ENCODE measurements around the gene ZMYM2. TPM values are rescaled to one million over a fixed set of nuclear protein-coding genes. Genes with fewer than 3 reads are reported as not detected.
"Not testable (repeated sequence)": the region's sequence is repeated elsewhere in the genome, so short reads cannot be mapped to it uniquely, and the experiment has no call there.

The ZMYM2 gene
- 10 to 100 TPM; 69.2 to 70.0 TPM for total RNA-seq
- long read RNA-seq, full-length matches to known transcripts: 1 of 17 reads
- long read RNA-seq, partial matches to known transcripts: 8 of 17 reads
- long read RNA-seq, other reads (novel, unspliced or antisense): 8 of 17 reads

DNA sequence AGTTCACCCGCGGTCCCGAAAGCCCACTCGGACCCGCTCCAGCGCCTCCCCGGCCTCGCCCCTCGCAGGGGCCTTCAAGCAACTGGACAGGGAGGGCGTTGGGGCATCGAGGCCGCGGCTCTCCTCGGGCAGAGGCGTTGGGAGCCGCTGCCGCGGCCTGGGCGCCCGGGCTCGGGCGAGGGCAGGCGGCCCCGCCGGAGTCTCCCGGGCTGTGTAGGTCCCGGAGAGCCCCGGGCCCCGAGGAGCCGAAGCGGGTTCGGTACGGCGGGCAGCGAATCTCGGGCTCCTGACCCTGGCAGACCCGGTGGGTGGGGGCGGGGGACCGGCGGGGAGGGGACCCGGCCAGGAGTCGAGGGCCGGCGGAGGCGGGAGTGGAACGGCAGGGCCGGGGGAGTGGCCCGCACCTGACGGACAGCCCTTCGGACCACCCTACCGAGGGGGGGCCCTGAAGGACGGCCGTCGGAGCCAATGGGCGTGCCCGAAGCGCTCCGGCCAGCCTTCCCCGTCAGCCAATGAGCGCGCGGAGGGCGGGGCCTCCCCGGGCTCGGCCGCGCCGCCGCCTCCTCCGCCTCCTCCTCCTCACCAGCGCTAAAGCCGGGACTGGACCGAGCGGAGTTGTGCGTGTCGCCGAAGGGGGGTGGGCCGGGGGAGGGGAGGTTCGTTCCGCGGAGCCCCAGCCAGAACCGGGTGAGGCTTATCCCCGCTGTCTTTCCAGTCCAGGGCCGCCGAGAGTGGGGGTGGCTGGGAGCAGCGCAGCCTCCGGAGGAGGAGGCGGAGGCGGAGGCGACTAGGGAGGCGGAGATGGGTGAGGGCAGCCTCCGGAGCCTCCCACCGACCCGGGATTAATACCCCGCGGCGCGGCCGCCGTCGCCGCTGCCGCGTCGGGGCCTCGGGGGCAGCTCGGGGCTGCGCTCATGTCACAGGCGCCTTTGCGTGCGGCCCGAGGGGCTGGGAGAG, at the start of gene ZMYM2:
Gene ZMYM2, plus strand, starts transcription at position 573 of the 957 bp plus-strand sequence. CDS start 34,346 bp downstream, outside the sequence.
- DNase-seq (peak; percentile 98 to 99), ATAC-seq (peak; percentile 88)
- intact Hi-C loops (cut with DNase I, micrococcal nuclease): loop anchor here in 1 of 2 donors (5.0 kb wide), 1 partner anchor 96 kb away; the partner anchor contains the start of gene ZMYM5

DNA sequence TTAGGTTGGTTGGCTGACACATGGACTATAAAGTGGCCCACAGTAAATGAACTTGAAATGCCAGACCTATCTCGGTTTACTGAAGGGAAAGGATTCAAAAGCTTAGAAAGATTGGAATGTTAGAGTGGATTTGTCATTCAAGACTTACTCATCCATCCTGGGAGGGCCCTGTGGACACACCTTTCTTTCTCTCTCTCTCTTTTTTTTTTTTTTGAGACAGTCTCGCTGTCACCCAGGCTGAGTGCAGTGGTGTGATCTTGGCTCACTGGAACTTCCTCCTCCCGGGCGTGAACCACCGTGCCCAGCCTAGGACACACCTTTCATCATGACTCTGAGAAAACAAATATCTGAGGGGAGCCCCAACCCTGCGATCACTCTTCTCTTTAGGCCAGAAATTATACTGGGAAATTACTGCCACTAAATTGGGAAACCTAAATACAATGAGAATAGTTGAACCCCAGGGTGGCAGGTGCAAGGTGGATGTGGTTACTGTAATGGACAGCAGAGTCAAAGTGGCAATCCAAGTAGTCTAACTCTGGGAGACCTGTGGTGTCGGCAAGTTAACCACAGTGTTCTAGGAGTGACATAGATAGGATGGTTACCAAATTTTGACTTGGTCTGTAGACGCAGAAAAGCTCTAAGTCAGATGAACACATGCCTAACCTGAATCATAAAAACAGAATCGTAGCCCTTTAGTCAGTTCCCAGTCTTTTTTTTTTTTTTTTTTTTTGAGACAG, 48.0 kb upstream of the ZMYM2 start:
- DNase-seq (peak; percentile 47 to 51), ATAC-seq (peak; percentile 95)
- intact Hi-C loops (cut with DNase I, micrococcal nuclease): no loop called here

DNA sequence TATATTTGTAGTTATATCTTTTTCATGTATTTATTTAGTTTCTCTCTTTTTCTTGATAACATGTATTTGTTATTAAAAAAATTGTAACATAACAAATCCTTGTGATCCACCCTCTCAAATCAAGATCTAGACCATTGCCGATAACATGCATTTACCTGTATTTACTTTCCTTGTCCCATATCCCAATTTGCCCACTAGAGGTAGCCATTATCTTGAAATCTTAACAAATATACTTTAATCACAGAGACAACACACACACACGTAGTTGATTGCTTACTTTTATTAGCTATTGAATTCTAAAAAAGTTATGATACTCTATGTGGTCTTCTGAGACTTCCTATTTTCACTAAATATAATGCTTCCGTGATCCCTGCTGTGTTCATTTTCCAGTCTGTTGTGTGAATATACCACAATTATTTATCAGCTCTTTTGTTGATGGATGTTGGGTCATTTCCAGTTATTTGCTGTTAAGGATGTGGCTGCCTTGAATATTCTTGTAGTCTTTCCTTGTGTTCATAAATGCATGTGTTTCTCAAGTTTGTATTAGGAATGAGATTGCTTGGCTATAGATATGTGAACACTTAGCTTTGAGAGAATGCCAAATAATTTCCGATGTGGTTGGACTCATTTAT, 31.3 kb upstream of the ZMYM2 start:
- intact Hi-C loops (cut with DNase I, micrococcal nuclease): no loop called here
- no peak for DNase-seq
- peak; percentile 69 for ATAC-seq

DNA sequence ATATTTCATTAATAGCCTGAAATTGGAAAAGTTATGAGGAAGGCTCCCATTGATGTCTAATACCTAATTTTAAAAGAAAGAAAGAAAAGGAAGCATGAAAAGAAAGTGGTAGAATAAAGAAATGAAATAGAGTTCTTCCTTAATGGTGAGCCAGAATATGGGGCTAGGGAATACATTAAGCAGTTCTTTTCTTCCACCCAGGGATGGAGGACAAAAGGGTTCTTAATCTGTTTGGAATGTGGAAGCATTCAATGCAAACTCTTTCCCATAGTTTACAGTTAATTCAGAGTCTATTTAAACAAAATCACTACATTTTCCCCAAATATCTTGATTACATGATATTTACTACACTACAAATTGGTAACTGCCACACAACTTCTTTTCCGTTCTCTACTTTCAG, 18.4 kb upstream of the ZMYM2 start:
- DNase-seq (no peak), ATAC-seq (no peak)
- intact Hi-C loops (cut with DNase I, micrococcal nuclease): no loop called here

DNA sequence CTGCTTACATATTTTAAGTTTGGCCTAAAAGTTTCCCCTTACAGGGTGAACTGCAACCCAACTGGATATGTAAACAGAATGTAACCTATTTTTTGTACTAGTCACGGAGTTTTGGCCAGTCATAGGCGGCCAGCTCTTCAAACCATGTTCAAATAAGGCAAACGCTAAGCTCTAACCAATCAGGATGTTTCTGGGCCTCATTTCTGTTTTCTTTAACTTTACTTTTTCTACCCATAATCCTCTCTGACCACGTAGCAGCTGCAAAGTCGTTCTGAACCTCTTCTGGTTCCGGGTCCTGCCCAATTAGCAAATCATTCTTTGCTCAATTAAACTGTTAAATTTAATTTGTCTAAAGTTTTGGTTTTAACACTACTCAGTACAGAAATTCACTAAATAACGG, 8.2 kb upstream of the ZMYM2 start:
- DNase-seq (no peak), ATAC-seq (no peak)
- intact Hi-C loops (cut with DNase I, micrococcal nuclease): no loop called here

DNA sequence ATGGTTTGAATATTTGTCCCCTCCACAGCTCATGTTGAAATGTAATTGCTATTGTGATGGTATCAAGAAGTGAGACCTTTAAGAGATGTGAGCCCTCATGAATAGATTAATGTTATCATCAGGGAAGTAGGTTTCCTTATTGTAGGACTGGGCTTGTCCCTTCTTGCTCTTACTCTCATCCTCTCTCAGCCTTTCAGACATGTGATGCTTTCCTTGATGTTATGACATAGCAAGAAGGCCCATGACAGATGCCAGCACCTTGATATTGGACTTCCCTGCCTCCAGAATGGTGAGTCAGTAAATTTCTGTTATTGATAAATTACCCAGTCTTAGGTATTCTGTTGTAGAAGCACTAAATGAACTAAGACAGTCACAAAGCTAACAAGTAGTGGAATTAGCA, 5.7 kb upstream of the ZMYM2 start:
- no peak for DNase-seq
- intact Hi-C loops (cut with DNase I, micrococcal nuclease): no loop called here
- ATAC-seq: no peak

DNA sequence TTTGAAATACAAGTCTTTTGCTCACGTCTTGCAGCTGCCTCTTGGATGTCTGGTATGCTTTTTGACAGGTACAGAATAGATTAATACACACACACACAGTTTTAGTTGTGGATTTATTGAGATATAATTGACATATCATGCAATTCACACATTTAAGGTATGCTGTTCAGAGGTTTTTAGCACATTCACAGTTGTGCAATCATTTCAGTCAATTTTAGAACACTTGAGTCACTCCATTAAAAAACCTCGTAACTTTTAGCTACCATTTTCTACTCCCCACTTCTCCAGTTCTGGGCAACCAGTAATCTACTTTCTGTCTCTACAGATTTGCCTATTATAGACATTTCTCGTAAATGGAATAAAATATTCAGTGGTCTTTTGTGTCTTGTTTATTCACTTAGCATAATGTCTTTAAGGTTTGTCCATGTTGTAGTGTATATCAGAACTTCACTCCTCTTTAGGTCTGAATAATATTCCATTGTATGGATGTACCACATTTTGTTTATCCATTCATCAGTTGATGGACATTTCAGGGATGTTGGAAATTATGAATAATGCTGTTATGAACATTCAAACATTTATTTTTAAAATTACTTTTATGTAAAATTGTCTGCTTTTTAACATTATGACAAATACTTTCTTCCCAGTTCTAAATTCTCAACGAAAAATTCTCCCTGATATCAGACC, 2.5 kb upstream of the ZMYM2 start:
- no peak for ATAC-seq
- DNase-seq: no peak
- intact Hi-C loops (cut with DNase I, micrococcal nuclease): loop anchor here in 1 of 2 donors (5.0 kb wide), 1 partner anchor 94 kb away; the partner anchor contains the start of gene ZMYM5

DNA sequence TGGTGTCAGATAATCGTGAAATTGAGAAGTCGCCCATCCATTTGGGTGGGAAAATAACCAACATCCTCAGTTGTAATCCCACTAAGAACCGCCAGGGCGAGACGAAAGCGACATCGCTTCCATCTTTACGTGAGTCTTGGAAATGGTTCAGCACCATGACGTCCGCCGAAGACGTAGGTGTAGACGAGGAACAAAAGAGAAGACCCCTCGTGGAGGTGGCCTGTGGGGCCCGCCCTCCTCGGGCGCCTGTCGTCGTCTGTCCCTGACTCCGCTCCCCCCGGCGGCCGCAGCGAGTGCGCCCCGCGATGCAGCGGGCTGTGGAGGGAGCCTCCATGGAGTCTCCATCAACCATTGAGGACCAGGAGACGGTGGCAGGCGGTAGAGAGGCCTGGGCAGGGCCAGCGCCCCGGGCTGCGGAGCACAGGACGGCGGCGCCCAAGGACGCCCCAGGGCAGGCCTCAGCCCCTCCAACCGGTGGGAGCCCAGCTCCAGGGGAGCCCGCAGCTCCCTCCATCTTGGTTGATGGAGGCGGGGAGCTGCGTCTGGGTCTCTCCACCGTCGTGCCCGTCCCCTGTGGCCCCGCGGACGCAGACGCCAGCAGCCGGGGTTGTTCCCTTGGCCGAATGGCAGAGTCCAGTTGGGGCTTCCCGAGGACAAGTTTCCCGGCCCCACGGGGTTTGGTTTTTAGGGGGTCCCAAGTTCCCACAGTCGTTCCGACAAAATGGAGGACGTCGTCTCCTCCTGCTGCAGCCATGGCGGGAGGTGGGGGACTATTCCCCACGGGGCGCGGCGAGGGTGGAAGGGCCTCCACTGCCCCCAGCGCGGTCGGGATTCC, 990 bp upstream of the ZMYM2 start:
- DNase-seq: peak; percentile 65 to 80
- intact Hi-C loops (cut with DNase I, micrococcal nuclease): loop anchor here in 1 of 2 donors (5.0 kb wide), 1 partner anchor 95 kb away; the partner anchor contains the start of gene ZMYM5
- peak; percentile 11 for ATAC-seq

DNA sequence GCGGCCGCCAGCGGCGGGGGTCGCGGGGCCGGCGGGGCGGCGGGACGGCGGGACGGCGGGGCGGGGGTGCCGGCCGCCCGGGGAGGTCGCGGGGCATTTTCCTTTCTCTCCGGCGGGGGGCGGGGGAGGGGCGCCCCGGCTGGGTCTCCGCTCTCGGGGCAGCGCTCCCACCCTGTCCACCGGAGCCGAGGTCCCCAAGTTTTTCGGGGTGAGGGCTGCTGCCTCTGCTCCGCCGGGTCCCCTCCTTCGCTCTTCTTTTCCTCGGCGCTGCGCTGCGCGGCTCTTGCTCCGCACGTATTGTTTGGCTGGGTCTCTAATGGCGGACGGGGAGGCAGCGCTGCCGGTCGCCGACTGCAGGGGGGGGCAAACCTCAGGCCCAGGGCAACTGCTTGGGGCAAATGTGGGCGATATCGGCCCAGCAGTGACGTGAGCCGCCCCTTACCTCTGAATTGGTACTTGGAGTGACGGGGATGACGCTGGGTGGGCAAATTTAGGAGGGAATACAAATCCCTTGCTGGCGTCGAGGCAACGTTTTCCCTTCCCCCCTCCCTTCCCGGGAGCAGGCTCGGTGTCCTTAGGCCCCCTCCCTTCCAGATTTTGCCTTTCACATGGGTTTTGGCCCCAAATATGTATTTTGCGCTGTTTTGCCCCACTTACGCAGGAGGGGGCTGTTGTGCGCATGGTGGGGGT, 759 bp downstream of the ZMYM2 start:
- ATAC-seq (peak; percentile 17), DNase-seq (peak; percentile 58 to 75)
- intact Hi-C loops (cut with DNase I, micrococcal nuclease): loop anchor here in 1 of 2 donors (5.0 kb wide), 1 partner anchor 97 kb away; the partner anchor contains the start of gene ZMYM5

DNA sequence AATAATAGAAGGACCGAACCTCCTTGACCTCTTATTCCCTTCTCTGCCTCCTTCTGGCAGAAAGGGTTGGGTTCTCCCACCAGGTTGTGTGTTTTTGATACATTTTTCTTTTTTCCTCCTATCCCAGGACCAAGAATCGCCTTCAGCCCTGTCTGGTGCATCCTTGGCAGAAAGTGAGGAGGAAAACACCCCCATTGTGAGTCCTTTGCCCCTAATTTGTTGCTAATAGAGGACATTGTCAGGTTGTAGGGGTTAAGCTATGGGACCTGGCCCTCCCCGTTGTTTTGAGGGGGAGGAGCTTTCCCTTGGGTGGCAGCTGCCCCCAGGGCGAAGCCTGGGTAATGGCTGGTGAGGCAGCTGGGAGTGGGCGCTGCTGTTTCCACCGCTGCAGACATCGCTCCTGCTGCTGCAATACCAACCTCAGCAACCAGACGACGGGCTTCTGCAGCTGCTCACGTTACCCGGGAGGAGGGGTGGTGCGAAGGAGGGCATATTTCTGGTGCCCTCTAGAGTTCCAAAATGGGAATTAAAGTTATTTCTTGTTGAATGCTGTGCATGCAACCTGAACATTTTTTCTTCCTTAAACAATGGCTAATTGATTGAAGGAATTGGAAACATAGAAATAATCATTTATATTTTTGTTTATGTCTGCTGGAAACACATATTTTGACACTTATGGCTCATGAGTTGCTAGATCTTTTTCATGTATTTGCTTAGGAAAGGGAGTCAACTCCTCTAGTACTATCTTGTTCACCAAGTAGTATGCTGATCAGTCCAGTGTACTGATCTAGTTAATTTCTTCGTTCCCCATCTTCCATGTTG, 1.5 kb downstream of the ZMYM2 start:
- intact Hi-C loops (cut with DNase I, micrococcal nuclease): loop anchor here in 1 of 2 donors (5.0 kb wide), 1 partner anchor 98 kb away; the partner anchor contains the start of gene ZMYM5
- peak; percentile 59 for ATAC-seq
- DNase-seq: peak; percentile 82 to 91

DNA sequence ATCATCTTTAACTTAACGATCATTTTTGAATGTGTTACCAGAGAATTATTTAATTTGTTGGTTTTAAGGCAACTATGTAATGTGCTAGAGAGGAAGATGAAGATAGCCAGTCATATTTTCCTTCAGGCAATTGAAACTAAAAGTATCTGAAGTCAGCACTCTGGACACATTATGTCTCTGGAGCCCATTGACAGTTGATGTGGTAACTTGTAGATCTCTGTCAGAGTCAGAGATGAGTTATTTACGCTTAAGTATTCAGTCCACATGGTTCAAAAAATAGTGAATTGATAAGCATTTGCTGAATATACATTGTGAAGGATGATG, 2.1 kb downstream of the ZMYM2 start:
- DNase-seq: no peak
- intact Hi-C loops (cut with DNase I, micrococcal nuclease): no loop called here

DNA sequence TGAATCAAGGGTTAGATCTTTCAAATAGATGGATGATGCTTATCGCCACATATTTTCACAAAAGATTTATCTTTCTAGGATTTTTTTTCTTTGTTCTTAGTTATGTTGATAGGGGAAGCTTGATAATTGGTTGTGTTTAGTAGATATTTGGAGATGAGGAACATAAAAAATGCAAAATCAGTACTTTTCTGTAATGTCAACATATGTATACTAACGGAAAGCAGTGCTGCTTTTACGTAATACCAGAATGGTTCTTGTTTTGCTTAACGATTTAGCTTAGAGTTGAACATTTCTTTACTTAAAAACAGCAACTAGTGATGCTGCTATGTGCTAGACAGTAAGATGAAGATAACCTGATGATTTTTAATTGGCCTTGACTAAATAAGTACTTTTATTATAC, 3.0 kb downstream of the ZMYM2 start:
- no peak for ATAC-seq
- intact Hi-C loops (cut with DNase I, micrococcal nuclease): no loop called here
- no peak for DNase-seq

More for the DNA sequence above, 2.1 kb downstream of the ZMYM2 start:
- ATAC-seq: no peak

DNA sequence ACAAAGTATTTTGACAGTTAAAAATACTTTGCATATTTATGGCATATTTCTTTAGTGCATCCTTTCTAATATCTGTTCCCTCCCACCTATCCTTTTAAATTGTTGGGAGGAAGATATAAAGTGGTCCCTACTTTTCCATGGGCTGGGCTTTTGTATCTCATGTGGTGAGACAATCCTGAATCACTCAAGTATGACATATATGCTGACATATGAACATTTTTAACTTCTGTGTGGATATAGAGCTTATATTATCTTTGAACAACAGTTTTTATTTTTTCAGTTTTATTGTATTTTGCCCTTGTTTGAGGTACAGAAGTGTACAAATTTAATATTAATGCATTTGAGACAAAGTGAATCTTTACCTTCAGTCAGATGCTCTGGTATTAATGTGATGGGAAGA, 3.4 kb downstream of the ZMYM2 start:
- intact Hi-C loops (cut with DNase I, micrococcal nuclease): no loop called here
- no peak for DNase-seq
- no peak for ATAC-seq

DNA sequence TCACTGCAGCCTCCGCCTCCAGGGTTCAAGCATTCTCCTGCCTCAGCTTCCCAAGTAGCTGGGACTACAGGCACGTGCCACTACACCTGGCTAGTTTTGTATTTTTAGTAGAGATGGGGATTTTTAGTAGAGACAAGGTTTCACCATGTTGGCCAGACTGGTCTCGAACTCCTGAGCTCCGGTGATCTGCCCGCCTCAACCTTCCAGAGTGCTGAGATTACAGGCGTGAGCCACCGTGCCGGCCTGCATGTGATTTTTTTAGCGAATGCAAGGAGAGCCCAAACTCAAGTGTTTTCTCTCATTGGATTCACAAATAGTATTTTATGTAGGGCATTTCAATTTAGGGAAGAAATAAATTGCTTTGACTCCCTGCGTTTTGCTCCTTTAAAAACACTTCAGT, 4.4 kb downstream of the ZMYM2 start:
- ATAC-seq: no peak
- intact Hi-C loops (cut with DNase I, micrococcal nuclease): no loop called here
- no peak for DNase-seq

DNA sequence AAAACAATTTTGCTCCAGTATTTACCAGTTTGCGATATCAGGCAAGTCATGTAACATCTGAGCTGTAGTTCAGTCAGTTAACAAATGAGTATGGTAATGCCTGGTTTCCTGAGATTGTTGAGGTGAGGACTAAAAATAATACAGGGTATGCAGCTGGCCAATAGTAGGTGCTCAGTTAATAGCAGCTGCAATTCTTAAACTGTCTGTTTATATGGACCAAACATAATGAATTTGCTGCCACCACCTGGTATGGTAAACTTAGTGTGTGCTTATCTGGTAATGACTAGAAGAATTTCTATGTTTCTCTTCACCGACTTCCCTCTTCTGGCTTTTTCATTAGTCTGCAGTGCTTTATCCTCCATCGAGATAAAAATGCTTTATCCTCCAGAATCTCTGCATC, 9.1 kb downstream of the ZMYM2 start:
- no peak for DNase-seq
- intact Hi-C loops (cut with DNase I, micrococcal nuclease): no loop called here
- ATAC-seq: no peak

DNA sequence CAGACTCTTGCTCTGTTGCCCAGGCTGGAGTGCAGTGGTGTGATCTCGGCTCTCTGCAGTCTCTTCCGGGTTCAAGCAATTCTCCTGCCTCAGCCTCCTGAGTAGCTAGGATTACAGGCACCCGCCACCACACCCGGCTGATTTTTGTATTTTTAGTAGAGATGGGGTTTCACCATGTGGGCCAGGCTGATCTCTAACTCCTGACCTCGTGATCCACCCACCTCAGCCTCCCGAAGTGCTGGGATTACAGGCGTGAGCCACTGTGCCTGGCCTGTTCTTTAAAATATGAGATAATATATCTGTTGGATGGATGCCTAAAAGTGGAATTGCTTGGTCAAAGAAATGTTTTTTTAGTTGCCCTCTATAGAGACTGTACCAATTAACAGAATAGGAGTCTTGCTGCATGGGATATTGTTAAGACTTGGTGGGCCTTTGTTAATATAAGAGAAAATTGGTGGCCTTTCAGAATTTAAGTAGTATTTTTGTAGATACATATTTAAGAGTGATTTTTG, 16.0 kb downstream of the ZMYM2 start:
- ATAC-seq; intact Hi-C loops (cut with DNase I, micrococcal nuclease): not testable (repeated sequence)

More for the DNA sequence above, 16.0 kb downstream of the ZMYM2 start:
- not testable (repeated sequence) for DNase-seq
